ENCODE measurements around the gene ARL4C.

The ARL4C gene

DNA sequence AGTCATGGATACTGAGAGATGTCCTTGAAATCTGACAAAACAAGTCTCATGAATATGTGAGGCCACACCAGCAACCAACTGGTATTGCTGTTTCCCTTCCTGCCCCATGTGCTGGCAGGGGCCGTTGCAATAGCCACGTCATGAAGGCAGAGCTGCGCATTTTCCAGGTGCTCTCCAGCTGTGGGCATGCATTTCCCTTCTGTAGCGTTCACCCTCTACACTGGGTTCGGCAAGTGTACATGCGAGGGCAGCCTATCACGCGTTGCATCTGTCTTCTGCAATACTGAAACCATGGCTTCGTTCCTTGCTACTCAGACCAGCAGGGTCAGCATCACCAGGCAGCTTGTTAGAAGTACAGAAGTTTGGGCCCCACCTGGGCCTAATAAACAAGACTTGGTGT is 17.4 kb downstream of the ARL4C start:
- no peak for DNase-seq (ENCODE audit: low read depth)
- TF ChIP-seq, protein P1, sequence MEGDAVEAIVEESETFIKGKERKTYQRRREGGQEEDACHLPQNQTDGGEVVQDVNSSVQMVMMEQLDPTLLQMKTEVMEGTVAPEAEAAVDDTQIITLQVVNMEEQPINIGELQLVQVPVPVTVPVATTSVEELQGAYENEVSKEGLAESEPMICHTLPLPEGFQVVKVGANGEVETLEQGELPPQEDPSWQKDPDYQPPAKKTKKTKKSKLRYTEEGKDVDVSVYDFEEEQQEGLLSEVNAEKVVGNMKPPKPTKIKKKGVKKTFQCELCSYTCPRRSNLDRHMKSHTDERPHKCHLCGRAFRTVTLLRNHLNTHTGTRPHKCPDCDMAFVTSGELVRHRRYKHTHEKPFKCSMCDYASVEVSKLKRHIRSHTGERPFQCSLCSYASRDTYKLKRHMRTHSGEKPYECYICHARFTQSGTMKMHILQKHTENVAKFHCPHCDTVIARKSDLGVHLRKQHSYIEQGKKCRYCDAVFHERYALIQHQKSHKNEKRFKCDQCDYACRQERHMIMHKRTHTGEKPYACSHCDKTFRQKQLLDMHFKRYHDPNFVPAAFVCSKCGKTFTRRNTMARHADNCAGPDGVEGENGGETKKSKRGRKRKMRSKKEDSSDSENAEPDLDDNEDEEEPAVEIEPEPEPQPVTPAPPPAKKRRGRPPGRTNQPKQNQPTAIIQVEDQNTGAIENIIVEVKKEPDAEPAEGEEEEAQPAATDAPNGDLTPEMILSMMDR (IDR thresholded peaks at IDR 0.05; ENCODE audit: low read depth, low read length, missing control alignments), result no peak
- H3K4me3 ChIP-seq (ENCODE audit: low read depth, low read length), result no peak overlapping the region
- in situ Hi-C loops (cut with HindIII; ENCODE audit: low sequenced_read_pairs), result no loop called here

DNA sequence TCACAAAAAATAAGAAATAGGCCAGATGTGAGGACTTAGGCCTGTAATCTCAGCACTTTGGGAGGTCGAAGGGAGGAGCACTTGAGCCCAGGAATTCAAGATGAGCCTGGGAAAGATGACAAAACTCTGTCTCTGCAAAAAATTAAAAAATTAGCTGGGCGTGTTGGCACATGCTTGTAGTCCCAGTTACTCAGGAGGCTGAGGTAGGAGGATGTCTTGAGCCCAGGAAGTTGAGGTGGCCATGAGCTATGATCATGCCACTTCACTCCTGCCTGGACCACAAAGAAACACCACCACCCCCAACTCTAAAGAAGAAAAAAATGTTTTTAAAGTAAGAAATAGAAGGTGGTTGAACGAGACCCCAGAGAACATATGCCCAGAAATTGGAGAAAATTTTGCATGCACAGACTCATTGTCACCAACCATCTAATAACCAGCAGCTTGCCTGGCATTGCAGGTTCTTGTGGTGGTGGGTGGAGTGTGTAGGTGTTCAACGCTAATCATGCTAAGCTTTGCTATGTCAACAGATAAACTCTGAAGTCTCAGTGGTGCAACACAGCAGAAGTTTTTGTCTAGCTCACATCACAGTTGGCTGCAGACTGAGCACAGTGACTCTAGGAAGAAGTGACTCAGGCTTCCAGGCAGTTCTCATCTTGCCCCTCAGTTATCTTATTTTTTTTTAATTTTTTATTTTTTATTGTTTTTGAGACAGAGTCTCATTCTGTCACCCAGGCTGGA is 18.6 kb downstream of the ARL4C start:
- in situ Hi-C loops (cut with HindIII; ENCODE audit: low sequenced_read_pairs), result no loop called here
- DNase-seq (ENCODE audit: low read depth), result no peak
- TF ChIP-seq, protein P1 (IDR thresholded peaks at IDR 0.05; ENCODE audit: low read depth, low read length, missing control alignments), result no peak
- H3K4me3 ChIP-seq (ENCODE audit: low read depth, low read length), result no peak overlapping the region

DNA sequence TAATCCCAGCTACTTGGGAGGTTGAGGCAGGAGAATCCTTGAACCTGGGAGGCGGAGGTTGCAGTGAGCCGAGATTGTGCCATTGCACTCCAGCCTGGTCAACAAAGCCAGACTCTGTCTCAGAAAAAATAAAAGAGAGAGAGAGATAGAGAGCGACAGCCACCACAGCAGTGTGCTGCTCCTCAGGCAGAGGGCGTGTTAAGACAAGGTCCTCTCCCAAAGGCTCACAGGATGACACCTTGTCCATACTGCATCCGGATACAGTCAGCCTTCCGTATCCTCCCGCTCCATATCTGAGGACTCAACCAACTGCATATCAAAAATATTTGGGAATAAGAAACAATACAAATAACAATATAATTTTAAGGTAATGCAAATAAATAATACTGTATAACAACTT is 20.1 kb downstream of the ARL4C start:
- DNase-seq (ENCODE audit: low read depth), result no peak
- H3K4me3 ChIP-seq (ENCODE audit: low read depth, low read length), result no peak overlapping the region
- TF ChIP-seq, protein P1 (IDR thresholded peaks at IDR 0.05; ENCODE audit: low read depth, low read length, missing control alignments), result no peak
- in situ Hi-C loops (cut with HindIII; ENCODE audit: low sequenced_read_pairs), result no loop called here

DNA sequence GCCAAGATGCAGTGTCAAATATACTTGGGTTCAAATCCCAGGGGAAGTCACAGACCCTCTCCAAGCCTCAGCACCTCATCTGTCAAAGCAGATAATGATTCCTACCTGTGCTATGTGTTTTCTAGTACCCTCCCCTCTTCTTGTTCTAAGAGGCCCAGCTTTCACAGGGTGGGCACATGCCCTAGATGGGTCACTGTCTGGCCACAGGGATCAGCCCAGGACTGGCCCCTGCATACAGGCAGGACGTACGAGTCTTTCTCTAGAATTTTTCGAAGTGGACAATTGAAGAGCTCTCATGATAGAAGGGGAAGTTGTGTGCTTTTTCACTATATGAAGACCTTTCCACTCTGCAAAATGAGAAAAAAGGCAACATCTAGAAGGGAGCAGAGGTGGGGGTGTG is 22.2 kb downstream of the ARL4C start:
- TF ChIP-seq, protein P1 (IDR thresholded peaks at IDR 0.05; ENCODE audit: low read depth, low read length, missing control alignments), result no peak
- in situ Hi-C loops (cut with HindIII; ENCODE audit: low sequenced_read_pairs), result no loop called here
- no peak for DNase-seq (ENCODE audit: low read depth)

DNA sequence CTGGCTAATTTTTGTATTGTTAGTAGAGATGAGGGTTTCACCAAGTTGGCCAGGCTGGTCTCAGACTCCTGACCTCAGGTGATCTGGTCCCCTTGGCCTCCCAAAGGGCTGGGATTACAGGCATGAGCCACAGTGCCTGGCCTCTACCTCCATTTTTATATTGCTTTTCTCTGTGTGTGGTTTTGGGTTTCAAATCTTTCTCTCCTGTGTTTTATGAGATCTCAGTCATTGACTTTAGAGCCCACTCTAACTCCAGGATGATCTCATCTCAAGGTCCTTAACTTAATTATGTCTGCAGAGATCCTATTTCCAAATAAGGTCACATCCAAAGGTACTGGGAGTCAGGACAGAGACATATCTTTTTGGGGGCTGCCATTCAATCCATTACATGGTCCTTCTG is 24.7 kb downstream of the ARL4C start:
- H3K4me3 ChIP-seq (ENCODE audit: low read depth, low read length), result no peak overlapping the region
- in situ Hi-C loops (cut with HindIII; ENCODE audit: low sequenced_read_pairs), result no loop called here
- TF ChIP-seq, protein P1 (IDR thresholded peaks at IDR 0.05; ENCODE audit: low read depth, low read length, missing control alignments), result no peak
- DNase-seq (ENCODE audit: low read depth), result no peak

More for the DNA sequence above, 22.2 kb downstream of the ARL4C start:
- no peak overlapping the region for H3K4me3 ChIP-seq (ENCODE audit: low read depth, low read length)

DNA sequence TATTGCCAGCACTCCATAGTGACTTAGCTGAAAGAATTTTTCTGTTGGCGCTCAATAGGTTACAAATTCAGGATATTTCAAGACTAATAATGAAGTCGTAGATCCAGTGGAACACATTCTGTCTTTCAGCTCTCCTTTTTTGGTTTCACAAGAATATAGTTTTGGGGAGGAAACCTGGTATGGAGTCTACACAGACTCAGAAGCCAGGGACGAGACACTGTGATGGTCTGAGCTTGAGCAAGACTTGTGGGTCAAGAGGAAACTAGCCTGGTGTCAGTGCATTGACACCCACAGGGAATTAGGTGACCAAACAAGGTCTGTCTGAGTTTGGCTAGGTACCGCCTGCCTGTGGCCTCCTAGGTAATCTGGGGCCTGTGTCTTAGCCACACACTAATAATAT is 26.9 kb downstream of the ARL4C start:
- H3K4me3 ChIP-seq (ENCODE audit: low read depth, low read length), result no peak overlapping the region
- in situ Hi-C loops (cut with HindIII; ENCODE audit: low sequenced_read_pairs), result no loop called here
- TF ChIP-seq, protein P1 (IDR thresholded peaks at IDR 0.05; ENCODE audit: low read depth, low read length, missing control alignments), result no peak
- DNase-seq (ENCODE audit: low read depth), result no peak

Measured in astrocyte of the cerebellum (primary cell).